GM12874 (cell line): Measurements from ENCODE around the gene CLDN34.
A peak's percentile ranks its signal among the peaks of the same experiment; 100 is the strongest.

Experiments
- CTCF ChIP-seq: IDR thresholded peaks from 2 replicates; pipeline ENCODE4 v1.5.1; 2011; ENCODE audit warnings: low read depth, mild to moderate bottlenecking, control low read depth, low read length, moderate library complexity; ENCODE audit not compliant: insufficient read depth

The CLDN34 gene

GRCh38 chrX:9980401-9980800 is 13.2 kb downstream of the CLDN34 start:
- TF ChIP-seq CTCF: no peak

GRCh38 chrX:9980927-9981326 is 13.8 kb downstream of the CLDN34 start:
- no peak for TF ChIP-seq CTCF

GRCh38 chrX:9983441-9983840 is 16.3 kb downstream of the CLDN34 start:
- TF ChIP-seq CTCF: no peak

- TF ChIP-seq CTCF: no peak
Observed at GRCh38 chrX:9983846-9984245, 16.7 kb downstream of the CLDN34 start.

- peak; percentile 31; the same call in 1 of the 2 replicates for TF ChIP-seq CTCF
Observed at GRCh38 chrX:9988762-9989161, 21.6 kb downstream of the CLDN34 start.

- TF ChIP-seq CTCF: no peak
Observed at GRCh38 chrX:9992061-9992460, 24.9 kb downstream of the CLDN34 start.

- TF ChIP-seq CTCF: no peak
Observed at GRCh38 chrX:9992724-9993123, 25.6 kb downstream of the CLDN34 start.
